PC-9 (cell line): ENCODE results near the gene FOXJ3. TPM values are rescaled to one million over a fixed set of nuclear protein-coding genes. Genes with fewer than 3 reads are reported as not detected.

Source experiments
- BruUV-seq: library from RNA; stranded (reverse); fragments of 400-500 nt; replicated peaks from 2 replicates; lab custom pipeline; 2021; lab: Mats Ljungman, UMichigan
- CTCF ChIA-PET: fragments of 300-600 bp; sonication (Branson Sonifier 250); formaldehyde crosslinking; loops from one replicate; lab custom pipeline; 2022; ENCODE audit warnings: antibody characterized with exemption; lab: Charles Lee
- POLR2A ChIA-PET: fragments of 300-600 bp; sonication (Branson Sonifier 250); formaldehyde crosslinking; loops from one replicate; lab custom pipeline; 2022; ENCODE audit warnings: antibody characterized with exemption; ENCODE audit not compliant: unreplicated experiment; lab: Charles Lee
- DNase-seq, 2 experiments: peaks; one replicate each; pipeline versions ENCODE4 v3.0.0 to v3.0.0-alpha.2; 2015 to 2022; ENCODE audit warnings: mixed read lengths in 1 of 2
- H2AFZ ChIP-seq: fragments of 200-600 bp; sonication (generic); 2 replicates; pipeline ENCODE4 v1.8.1; 2017; ENCODE audit warnings: antibody characterized with exemption
- H3F3A ChIP-seq: fragments of 200-600 bp; sonication (generic); 2 replicates; pipeline ENCODE4 v1.8.1; 2017; ENCODE audit warnings: antibody characterized with exemption, mild to moderate bottlenecking, low read depth; ENCODE audit not compliant: insufficient read depth
- H3K27ac ChIP-seq: fragments of 200-600 bp; sonication (generic); 2 replicates; pipeline ENCODE4 v1.6.1; 2016; ENCODE audit warnings: mixed run types
- H3K27me3 ChIP-seq: fragments of 200-600 bp; sonication (generic); 2 replicates; pipeline ENCODE4 v1.6.1; 2016; ENCODE audit warnings: low read depth, mixed run types; ENCODE audit not compliant: insufficient read depth
- H3K36me3 ChIP-seq: fragments of 200-600 bp; sonication (generic); 2 replicates; pipeline ENCODE4 v1.6.1; 2016; ENCODE audit warnings: low read depth, mixed run types
- H3K4me1 ChIP-seq: fragments of 200-600 bp; sonication (generic); replicated peaks from 2 replicates; pipeline ENCODE4 v1.6.1; 2016; ENCODE audit warnings: mixed run types; ENCODE audit not compliant: insufficient read depth
- H3K4me2 ChIP-seq: fragments of 200-600 bp; sonication (generic); 2 replicates; pipeline ENCODE4 v1.6.1; 2017; ENCODE audit warnings: mixed run types
- H3K4me3 ChIP-seq: fragments of 200-600 bp; sonication (generic); 2 replicates; pipeline ENCODE4 v1.6.1; 2016; ENCODE audit warnings: mixed run types
- H3K79me2 ChIP-seq: fragments of 200-600 bp; sonication (generic); 2 replicates; pipeline ENCODE4 v1.6.1; 2017; ENCODE audit warnings: low read depth, mixed run types
- H3K9me2 ChIP-seq: fragments of 200-600 bp; sonication (generic); 2 replicates; pipeline ENCODE4 v1.8.1; 2017; ENCODE audit warnings: mild to moderate bottlenecking; ENCODE audit not compliant: insufficient read depth
- H3K9me3 ChIP-seq: fragments of 200-600 bp; sonication (generic); 2 replicates; pipeline ENCODE4 v1.8.1; 2016; ENCODE audit warnings: low read depth; ENCODE audit not compliant: insufficient read depth
- H4K20me1 ChIP-seq: fragments of 200-600 bp; sonication (generic); 2 replicates; pipeline ENCODE4 v1.8.1; 2017; ENCODE audit not compliant: insufficient read depth
- EZH2 ChIP-seq: fragments of 200-600 bp; sonication (generic); IDR thresholded peaks from 2 replicates; pipeline ENCODE4 v1.8.0; 2017; ENCODE audit warnings: antibody characterized with exemption, low read depth
- intact Hi-C: fragments of 100-400 bp; cut with micrococcal nuclease; formaldehyde crosslinking; loops from one replicate; pipeline ENCODE4 v1.10.0; 2022; ENCODE audit not compliant: unreplicated experiment
- total RNA-seq: library from RNA; stranded (reverse); gene quantifications from 2 replicates; pipeline ENCODE4 v1.2.3, GENCODE V29; 2021
- TF ChIP-seq, protein P1 (sequence below): fragments of 200-600 bp; sonication (generic); conservative IDR thresholded peaks from 2 replicates; pipeline ENCODE4 v1.6.1; 2017; ENCODE audit warnings: mixed run types, antibody characterized with exemption, mild to moderate bottlenecking, moderate library complexity

Gene FOXJ3
- total RNA-seq, 1 experiment from 2014 or later, result 60.4 TPM

DNA sequence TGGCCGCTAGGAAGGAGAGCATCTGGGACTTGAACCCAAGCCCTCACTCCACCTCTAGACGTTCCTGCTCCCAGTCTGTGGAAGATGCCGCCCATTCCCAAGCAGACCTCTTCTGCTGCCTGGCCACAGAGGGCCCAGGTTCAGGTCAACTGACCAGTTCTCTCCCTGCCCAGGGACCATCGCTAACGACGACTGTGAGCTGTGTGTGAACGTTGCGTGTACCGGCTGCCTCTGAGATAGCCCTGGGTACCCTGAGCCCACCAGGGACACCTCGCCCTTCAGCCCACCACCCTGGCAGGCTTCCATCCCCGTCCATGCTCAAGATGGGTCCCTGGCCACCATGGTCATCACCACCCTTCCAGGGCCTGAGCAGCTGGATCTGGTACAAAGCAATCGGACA, 179.7 kb downstream of the FOXJ3 start:
- peaks cover 15% of the 10 kb centered on the region for H3K4me1 ChIP-seq
- CTCF ChIA-PET, result no interaction called here
- no peak overlapping the region for H3K4me3 ChIP-seq
- TF ChIP-seq, protein P1, sequence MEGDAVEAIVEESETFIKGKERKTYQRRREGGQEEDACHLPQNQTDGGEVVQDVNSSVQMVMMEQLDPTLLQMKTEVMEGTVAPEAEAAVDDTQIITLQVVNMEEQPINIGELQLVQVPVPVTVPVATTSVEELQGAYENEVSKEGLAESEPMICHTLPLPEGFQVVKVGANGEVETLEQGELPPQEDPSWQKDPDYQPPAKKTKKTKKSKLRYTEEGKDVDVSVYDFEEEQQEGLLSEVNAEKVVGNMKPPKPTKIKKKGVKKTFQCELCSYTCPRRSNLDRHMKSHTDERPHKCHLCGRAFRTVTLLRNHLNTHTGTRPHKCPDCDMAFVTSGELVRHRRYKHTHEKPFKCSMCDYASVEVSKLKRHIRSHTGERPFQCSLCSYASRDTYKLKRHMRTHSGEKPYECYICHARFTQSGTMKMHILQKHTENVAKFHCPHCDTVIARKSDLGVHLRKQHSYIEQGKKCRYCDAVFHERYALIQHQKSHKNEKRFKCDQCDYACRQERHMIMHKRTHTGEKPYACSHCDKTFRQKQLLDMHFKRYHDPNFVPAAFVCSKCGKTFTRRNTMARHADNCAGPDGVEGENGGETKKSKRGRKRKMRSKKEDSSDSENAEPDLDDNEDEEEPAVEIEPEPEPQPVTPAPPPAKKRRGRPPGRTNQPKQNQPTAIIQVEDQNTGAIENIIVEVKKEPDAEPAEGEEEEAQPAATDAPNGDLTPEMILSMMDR, result no peak
- no peak for TF ChIP-seq EZH2
- no peaks in the 10 kb centered on the region for H3K9me3 ChIP-seq
- no peak overlapping the region for H2AFZ ChIP-seq
- H3K79me2 ChIP-seq, result no peaks in the 10 kb centered on the region
- H3F3A ChIP-seq, result peaks cover 9% of the 10 kb centered on the region; the same call in 1 of the 2 replicates
- H4K20me1 ChIP-seq, result no peaks in the 10 kb centered on the region
- no peaks in the 10 kb centered on the region for H3K27me3 ChIP-seq
- POLR2A ChIA-PET, result no interaction called here
- DNase-seq, result no peak
- H3K4me2 ChIP-seq, result no peak overlapping the region
- H3K9me2 ChIP-seq, result no peaks in the 10 kb centered on the region
- intact Hi-C loops, result no loop called here
- no peak overlapping the region for H3K27ac ChIP-seq
- H3K36me3 ChIP-seq, result no peaks in the 10 kb centered on the region
- BruUV-seq, result no TSS peak

DNA sequence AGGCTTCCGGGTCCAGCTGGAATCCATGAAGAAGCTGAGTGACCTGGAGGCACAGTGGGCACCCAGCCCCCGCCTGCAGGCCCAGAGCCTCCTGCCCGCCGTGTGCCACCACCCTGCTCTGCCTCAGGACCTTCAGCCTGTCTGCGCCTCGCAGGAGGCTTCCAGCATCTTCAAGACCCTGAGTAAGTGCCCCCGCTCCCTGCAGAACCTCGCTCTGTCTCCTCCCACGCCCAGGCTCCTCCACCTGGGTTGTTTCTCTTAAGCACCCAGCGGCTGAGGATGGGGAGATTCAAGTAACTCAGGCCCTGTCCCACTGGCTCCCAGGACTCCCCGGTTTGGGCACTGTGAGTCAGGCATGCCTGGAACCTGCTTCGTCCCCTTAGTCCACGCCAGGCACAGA, 180.3 kb downstream of the FOXJ3 start:
- Histone ChIP-seq H3K4me3 (no peak overlapping the region), H3K27ac (no peak overlapping the region), H3K9me2 (no peaks in the 10 kb centered on the region), H3K9me3 (no peaks in the 10 kb centered on the region), H3K4me1 (peaks cover 15% of the 10 kb centered on the region), H4K20me1 (no peaks in the 10 kb centered on the region), H2AFZ (no peak overlapping the region), H3K36me3 (no peaks in the 10 kb centered on the region), H3K4me2 (no peak overlapping the region), H3F3A (peaks cover 9% of the 10 kb centered on the region; the same call in 1 of the 2 replicates), H3K27me3 (no peaks in the 10 kb centered on the region), H3K79me2 (no peaks in the 10 kb centered on the region)
- CTCF ChIA-PET, result no interaction called here
- BruUV-seq, result no TSS peak
- intact Hi-C loops, result no loop called here
- POLR2A ChIA-PET, result no interaction called here
- no peak for DNase-seq
- TF ChIP-seq, protein P1, result no peak
- TF ChIP-seq EZH2, result no peak

DNA sequence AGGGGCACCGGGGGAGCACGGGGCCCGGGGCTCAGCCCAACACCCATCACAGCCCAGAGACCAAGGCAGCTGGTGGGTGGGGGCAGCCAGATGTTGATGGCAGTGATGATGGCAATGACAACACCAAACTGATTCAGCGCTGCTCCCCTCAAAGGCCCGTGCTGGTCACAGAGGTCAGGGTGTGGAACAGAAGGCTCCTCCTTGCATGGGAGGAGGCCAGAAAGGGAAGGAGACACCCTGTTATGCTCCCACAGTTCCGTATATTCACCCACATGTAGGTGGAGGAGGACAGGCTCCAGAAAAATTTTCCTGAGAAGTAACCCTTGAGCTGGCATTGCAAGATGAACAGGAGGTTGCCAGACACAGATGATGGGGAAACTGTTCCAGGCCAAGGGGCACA, 181.4 kb downstream of the FOXJ3 start:
- ChIA-PET POLR2A (no interaction called here), CTCF (no interaction called here)
- H4K20me1 ChIP-seq, result no peaks in the 10 kb centered on the region
- TF ChIP-seq, protein P1, result no peak
- TF ChIP-seq EZH2, result no peak
- no peak overlapping the region for H3K4me3 ChIP-seq
- no peak overlapping the region for H3K27ac ChIP-seq
- no peaks in the 10 kb centered on the region for H3K9me3 ChIP-seq
- H3F3A ChIP-seq, result peaks cover 9% of the 10 kb centered on the region
- H3K79me2 ChIP-seq, result no peaks in the 10 kb centered on the region
- no peak for DNase-seq
- no peaks in the 10 kb centered on the region for H3K27me3 ChIP-seq
- H3K4me2 ChIP-seq, result no peak overlapping the region
- intact Hi-C loops, result no loop called here
- no peaks in the 10 kb centered on the region for H3K9me2 ChIP-seq
- H3K36me3 ChIP-seq, result no peaks in the 10 kb centered on the region
- BruUV-seq, result no TSS peak
- H2AFZ ChIP-seq, result no peak overlapping the region
- H3K4me1 ChIP-seq, result peaks cover 20% of the 10 kb centered on the region
